GM10847 (cell line): ENCODE data around the gene FERMT2.

Source experiments
- POLR2A ChIP-seq: IDR thresholded peaks from 2 replicates; pipeline ENCODE4 v1.6.1; 2011; ENCODE audit not compliant: insufficient read length; ENCODE audit errors: extremely low read depth

Gene FERMT2

GRCh38 chr14:52829527-52830185, 121.2 kb downstream of the FERMT2 start:
- TF ChIP-seq POLR2A, result no peak

- no peak for TF ChIP-seq POLR2A
Observed at GRCh38 chr14:52827426-52827825, 123.4 kb downstream of the FERMT2 start.

GRCh38 chr14:52825085-52825484, 125.8 kb downstream of the FERMT2 start:
- TF ChIP-seq POLR2A, result no peak

- TF ChIP-seq POLR2A, result no peak
Observed at GRCh38 chr14:52824462-52824861, 126.4 kb downstream of the FERMT2 start.

- TF ChIP-seq POLR2A, result no peak
Observed at GRCh38 chr14:52821805-52822250, 129.0 kb downstream of the FERMT2 start.

- no peak for TF ChIP-seq POLR2A
Observed at GRCh38 chr14:52808101-52808500, 142.7 kb downstream of the FERMT2 start.
